ENCODE measurements around the gene ALDH1A3.
A peak's percentile ranks its signal among the peaks of the same experiment; 100 is the strongest.

DNA sequence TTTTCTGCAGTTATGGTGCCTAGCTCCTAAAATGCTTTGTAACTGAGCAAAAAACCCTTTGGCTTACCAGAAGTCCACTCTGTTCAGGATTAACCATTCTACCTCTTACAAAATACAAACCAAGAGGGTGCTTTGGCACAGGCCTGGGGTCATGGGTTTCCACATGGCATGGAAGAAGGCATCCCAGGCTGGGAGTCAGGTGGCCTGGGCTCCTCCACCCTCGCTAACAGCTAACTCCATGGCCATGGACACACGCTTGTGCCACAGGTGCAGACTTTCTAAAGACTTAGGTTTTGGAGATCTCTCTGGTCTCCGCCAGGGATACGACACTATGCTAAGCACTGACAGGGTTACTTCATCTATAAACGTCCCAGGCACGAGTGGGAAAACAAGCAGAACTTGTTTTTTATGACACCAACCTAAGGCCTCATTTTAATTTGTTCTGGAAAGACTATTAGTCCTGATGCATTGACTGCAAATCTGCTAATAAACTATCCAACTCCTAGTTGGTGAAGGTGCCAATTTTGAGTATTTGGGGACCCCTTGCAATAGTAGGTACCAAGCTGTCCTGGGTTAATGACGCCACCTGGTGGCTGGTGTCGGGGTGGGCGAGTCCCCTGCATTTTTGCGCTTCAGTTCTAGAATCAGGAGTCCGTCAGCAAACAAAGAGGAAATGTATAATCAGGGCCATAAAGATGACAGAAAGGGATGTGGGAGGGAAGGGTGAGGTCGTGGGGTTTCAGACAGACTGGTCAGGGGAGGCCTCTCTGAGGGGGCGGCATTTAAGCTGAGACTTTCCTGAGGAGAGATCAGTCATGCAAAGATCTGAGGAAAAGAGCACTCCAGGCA lies 10.3 kb upstream of the ALDH1A3 start:
- TF ChIP-seq, protein P1, sequence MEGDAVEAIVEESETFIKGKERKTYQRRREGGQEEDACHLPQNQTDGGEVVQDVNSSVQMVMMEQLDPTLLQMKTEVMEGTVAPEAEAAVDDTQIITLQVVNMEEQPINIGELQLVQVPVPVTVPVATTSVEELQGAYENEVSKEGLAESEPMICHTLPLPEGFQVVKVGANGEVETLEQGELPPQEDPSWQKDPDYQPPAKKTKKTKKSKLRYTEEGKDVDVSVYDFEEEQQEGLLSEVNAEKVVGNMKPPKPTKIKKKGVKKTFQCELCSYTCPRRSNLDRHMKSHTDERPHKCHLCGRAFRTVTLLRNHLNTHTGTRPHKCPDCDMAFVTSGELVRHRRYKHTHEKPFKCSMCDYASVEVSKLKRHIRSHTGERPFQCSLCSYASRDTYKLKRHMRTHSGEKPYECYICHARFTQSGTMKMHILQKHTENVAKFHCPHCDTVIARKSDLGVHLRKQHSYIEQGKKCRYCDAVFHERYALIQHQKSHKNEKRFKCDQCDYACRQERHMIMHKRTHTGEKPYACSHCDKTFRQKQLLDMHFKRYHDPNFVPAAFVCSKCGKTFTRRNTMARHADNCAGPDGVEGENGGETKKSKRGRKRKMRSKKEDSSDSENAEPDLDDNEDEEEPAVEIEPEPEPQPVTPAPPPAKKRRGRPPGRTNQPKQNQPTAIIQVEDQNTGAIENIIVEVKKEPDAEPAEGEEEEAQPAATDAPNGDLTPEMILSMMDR (IDR thresholded peaks at IDR 0.05) = peak in 4 of 5 experiments; percentile 9 to 28 (median 17)
- TF ChIP-seq POLR2A (IDR thresholded peaks at IDR 0.05) (no peak), EP300 (IDR thresholded peaks at IDR 0.05; ENCODE audit: low read depth) (no peak), POLR2AphosphoS5 (IDR thresholded peaks at IDR 0.05) (no peak)
